NOMO-1 treated with DMSO at 0.1 percent for 48 hours (cell line): ENCODE data around the gene TPRA1.
A peak's percentile ranks its signal among the peaks of the same experiment; 100 is the strongest.

Experiments used
- DNase-seq: peaks from one replicate; lab custom pipeline; 2025; ENCODE audit not compliant: unreplicated experiment; lab: John Stamatoyannopoulos, UW

The TPRA1 gene

GRCh38 chr3:127593178-127593577 lies 2.6 kb upstream of the TPRA1 start:
- DNase-seq, result no peak

GRCh38 chr3:127590282-127590592 lies 296 bp downstream of the TPRA1 start:
- DNase-seq, result no peak

- peak; percentile 35 for DNase-seq
Measured at GRCh38 chr3:127589600-127590281, 792 bp downstream of the TPRA1 start.

DNA sequence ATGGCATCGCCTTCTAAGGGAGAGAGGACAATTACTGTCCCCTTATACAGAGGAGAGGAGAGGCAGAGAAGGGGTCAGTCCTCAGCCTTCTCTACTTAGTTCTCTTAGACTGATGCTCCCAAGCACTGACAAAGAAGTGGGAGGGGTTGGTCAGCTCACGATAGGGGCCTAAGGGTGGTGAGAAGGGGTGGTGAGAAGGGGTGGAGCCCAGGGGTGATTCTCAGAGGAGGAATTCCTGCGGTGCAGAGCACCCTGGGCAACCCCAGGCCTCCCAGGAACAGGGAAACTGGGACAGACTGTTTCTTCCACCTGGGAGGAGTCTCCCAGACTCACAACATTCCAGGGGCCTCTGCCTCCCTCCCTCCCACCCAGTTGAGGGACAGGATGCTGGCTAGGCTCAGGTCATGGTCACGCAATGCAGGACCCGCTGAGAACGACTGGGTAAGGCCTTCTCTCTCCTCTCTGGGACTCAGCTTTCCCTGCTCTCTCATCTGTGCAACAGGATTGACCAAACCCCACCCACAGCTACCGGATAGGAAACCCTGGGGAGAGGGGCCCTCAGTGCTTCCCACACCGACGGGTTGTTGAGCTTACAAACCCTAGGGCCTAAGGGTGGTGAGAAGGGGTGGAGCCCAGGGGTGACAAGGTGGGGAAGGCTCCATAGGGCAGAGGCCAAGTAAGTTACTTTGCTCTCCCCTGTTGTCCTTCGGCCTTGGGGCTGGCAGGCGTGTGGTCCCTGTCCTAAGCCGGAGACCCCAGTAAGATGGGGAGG lies 1.5 kb downstream of the TPRA1 start:
- DNase-seq, result no peak

GRCh38 chr3:127587876-127588275 lies 2.7 kb downstream of the TPRA1 start:
- no peak for DNase-seq

DNA sequence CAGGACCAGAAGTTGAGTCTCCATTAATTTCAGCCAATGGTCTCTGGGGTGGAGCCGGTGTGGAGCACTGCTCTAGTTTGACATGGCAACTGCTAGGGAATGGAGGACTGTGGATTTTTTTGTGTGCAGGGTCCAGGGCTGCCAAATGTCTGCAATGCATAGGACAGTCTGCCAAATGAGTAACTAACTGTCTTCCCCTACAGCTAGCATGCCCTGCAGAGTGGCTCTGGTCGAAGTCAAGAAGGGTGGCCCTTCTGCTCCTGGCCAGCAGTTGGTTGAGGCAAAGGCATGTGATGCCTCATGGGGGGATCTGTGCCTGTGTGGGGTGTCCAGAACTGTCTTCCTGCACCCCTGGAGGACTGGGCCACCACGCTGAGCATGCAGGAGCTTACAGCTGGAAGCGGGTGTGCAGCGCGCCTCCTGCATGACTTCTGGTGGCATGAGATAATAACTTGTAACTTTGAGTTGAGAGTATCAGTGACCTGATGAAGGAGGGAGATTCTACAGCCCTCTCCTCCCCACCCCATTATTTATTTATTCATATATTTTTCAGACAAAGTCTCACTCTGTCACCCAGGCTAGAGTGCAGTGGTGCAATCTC lies 4.6 kb downstream of the TPRA1 start:
- no peak for DNase-seq

DNA sequence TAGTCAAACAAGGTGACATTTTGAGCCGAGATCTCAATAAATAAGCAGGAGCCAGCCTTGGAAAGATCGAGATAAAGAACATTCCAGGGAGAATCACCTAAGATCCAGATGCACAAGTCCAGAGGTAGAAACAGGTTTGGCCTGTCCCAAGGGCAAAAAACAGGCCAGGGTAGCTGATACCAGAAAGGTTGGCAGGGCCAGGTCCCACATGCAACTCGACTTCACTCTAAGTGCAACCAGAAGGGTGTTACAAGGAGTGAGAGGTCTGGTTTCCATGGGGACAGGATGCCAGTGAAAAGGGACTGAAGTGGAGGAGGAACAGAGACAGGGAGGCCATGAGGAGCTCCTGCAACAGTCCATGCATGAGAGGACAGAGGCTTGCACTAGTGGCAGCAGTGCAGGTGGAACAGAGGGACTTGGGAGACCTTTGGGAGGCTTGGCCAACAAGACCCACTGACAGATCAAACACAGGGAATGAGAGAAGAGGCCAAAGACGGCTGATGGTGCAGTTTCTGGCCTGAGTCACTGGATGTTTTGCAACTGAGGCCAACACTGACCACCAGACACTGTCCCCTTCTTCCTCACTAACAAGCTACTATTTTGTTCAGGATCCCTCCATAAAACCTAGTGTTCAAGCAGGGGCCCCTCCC lies 5.2 kb downstream of the TPRA1 start:
- DNase-seq, result no peak

GRCh38 chr3:127584734-127585133 lies 5.8 kb downstream of the TPRA1 start:
- DNase-seq, result no peak

DNA sequence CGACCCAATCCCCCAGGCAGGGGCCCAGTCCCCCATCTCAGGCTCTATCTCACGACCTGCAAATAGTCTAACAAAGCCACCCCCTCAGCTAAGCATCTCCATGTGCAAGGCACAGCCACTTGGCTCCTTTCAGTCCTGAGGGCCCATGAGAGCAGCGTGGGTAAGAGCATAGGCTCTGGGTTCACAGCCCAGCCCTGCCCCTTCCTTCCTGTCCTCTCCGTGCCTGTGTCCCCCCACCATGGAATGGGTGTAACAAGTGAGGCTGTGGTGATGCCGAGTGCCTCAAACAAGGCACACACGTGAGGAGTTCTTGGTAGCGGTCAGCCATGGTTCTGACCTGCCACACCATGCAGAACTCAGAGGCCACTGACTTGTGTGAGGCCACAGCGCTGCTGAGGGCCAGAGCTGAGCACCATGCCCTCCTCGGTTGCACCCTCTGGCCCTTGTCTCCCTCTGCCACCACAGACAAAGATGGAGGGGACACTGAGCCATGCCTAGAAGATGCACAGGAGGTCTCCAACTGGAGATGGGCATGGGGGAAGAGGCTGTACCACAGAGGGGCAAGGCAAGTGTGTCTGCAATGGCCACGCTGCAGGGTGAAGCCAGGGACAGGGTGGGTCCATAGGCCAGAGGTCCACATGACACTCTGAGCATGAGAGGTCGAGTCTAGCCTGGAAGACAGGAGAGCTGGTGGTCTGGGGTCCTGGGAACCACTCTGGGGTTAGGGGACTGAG lies 10.0 kb downstream of the TPRA1 start:
- DNase-seq, result no peak

DNA sequence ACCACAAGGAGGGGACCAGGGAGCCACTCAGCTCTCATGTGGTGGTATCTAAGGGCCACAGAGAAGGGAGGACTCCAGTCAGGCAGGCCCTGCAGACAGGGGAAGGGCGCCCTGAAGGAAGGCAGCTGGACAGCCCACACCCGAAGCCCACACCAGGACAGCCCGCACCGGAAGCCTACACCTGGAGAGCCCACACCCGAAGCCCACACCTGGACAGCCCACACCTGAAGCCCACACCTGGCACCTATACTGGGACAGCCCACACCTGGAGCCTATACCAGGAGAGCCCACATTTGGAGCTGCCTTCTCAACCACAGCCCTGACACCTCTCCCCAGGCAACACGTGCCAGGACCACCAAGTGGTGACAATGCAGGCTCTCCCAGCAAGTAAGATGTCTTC lies 11.7 kb downstream of the TPRA1 start:
- DNase-seq, result no peak

- no peak for DNase-seq
Measured at GRCh38 chr3:127578168-127578567, 12.4 kb downstream of the TPRA1 start.

DNA sequence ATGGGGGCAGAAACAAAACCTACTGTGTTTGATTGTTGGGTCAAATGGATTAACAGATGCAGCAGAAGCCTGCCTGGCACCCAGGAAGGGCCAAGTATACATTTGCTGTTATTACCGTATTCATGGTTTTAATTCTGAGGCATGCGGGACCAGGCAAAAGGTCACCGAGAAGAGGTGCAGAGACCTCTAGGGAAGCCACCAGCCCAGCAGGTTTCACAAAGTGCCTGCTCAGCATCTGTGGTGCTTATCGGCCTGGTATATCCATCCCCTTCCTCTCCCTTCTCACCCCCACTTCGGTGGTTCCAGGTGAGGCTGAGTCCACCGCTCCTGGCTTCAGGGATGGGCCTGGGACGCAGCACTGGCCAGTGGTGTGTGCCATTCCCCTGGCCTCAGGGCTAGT lies 13.1 kb downstream of the TPRA1 start:
- no peak for DNase-seq

- DNase-seq, result peak; percentile 94
Measured at GRCh38 chr3:127574880-127575878, 15.4 kb downstream of the TPRA1 start.

GRCh38 chr3:127573912-127574311 lies 16.6 kb downstream of the TPRA1 start:
- no peak for DNase-seq

DNA sequence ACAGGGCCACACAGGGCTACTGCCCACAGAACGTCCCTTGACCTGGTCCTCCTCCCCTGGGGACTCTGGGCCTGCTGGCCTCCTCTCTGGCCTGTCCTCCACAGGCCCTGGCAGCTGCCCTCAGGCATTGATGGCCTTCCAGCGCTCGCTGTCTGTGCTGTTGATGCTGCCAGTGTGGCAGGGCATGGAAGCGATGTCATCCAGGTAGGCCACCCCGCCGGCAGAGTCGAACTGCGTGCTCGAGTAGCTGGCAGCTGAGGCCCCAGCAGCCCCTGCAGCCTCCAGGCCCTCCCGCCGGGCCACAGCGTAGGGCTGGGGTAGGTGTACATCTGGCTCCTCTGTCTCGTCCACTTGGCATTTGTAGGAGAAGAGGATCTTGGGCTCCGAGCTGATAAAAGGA lies 17.1 kb downstream of the TPRA1 start:
- no peak for DNase-seq

DNA sequence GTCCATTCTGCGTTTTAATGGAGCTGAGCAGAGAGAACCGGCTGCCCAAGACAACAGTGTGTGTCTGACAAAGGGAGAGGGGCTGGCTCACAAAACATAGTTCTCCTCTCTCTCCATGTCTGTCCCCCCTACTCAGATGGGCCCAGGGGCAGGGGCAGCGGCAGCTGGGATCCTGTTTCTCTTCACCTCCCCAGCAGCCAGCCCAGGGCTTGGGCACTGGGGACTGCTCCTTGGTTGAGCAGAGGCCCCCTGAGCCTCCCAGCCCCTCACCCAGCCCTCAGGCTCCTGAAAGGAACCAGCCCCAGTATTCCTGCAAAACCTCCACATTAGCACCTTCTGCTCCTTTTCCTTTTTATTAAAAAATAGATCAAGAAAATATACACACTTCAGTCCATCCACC lies 17.8 kb downstream of the TPRA1 start:
- no peak for DNase-seq

- DNase-seq, result no peak
Measured at GRCh38 chr3:127572186-127572585, 18.3 kb downstream of the TPRA1 start.

DNA sequence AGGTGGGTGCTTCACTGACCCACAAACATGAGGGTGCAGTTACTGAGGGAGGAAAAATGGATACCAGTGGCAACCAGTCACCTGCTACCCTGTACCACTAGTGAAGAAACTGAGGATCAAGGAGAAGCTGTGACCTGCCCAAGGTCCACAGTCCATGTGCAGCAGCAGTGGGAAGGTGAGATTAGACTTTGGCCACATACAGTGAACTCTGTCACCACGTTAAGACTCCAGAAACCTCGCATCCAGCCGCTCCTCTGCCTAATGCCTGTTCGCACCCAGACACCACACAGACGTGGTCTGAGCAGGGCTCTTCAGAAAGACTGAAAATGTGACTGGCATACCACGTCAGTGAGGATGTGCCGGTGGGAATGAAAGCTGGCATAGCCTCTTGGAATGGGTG lies 20.0 kb downstream of the TPRA1 start:
- DNase-seq, result no peak

- no peak for DNase-seq
Measured at GRCh38 chr3:127569160-127569559, 21.4 kb downstream of the TPRA1 start.

GRCh38 chr3:127568586-127568985 lies 21.9 kb downstream of the TPRA1 start:
- DNase-seq, result no peak
